GM12878 (cell line): ENCODE results near the gene METAP2. TPM values are rescaled to one million over a fixed set of nuclear protein-coding genes. Genes with fewer than 3 reads are reported as not detected.

Source experiments
- ATAC-seq: fragments of 200-7000 bp; cut with Tn5 transposase; 3 replicates; pipeline ENCODE4 v1.9.1; 2020; ENCODE audit warnings: mild to moderate bottlenecking, moderate library complexity
- BruUV-seq: library from RNA; stranded (reverse); fragments of 400-500 nt; replicated peaks from 2 replicates; lab custom pipeline; 2021; lab: Mats Ljungman, UMichigan
- CTCF ChIA-PET: fragments of 300-600 bp; sonication (Branson Sonifier 250); formaldehyde crosslinking; extraction: SDS; loops from one replicate; lab custom pipeline; 2021; ENCODE audit warnings: inconsistent platforms; lab: Yijun Ruan, JAX
- POLR2A ChIA-PET: fragments of 350-600 bp; formaldehyde crosslinking; extraction: SDS; loops from one replicate; lab custom pipeline; 2021; ENCODE audit warnings: inconsistent platforms; lab: Charles Lee
- RAD21 ChIA-PET: fragments of 300-600 bp; sonication (Branson Sonifier 250); formaldehyde crosslinking; loops from one replicate; lab custom pipeline; 2023; ENCODE audit warnings: antibody characterized with exemption; ENCODE audit not compliant: unreplicated experiment; lab: Charles Lee
- SMC1A ChIA-PET: fragments of 300-600 bp; sonication (Branson Sonifier 250); formaldehyde crosslinking; loops from one replicate; lab custom pipeline; 2023; ENCODE audit not compliant: unreplicated experiment, uncharacterized antibody; lab: Charles Lee
- DNase-seq: peaks from one replicate; pipeline ENCODE4 v3.0.0-alpha.2; 2011; ENCODE audit warnings: low read depth, low spot score
- FAIRE-seq: peaks from 3 replicates; lab custom pipeline; 2011; peaks lifted over from hg19 to GRCh38; lab: Jason Lieb, UNC
- H2AFZ ChIP-seq: 2 replicates; pipeline ENCODE4 v1.6.0; 2011; ENCODE audit warnings: low read depth, low read length, control low read depth; ENCODE audit not compliant: control insufficient read depth
- H3K27ac ChIP-seq: 2 replicates; pipeline ENCODE4 v1.5.1; 2011; ENCODE audit warnings: control low read depth; ENCODE audit not compliant: control insufficient read depth, insufficient read depth
- H3K27me3 ChIP-seq, 2 experiments: replicated peaks in 1 of 2; 2 replicates each; pipeline versions ENCODE4 v1.6.0 to v1.6.1; 2011; ENCODE audit warnings: low read length in 1 of 2; ENCODE audit not compliant: control insufficient read depth in 2 of 2, insufficient read depth in 2 of 2
- H3K36me3 ChIP-seq, 2 experiments: 2 replicates each; pipeline ENCODE4 v1.5.1; 2011; ENCODE audit warnings: low read length in 1 of 2; ENCODE audit not compliant: control insufficient read depth in 2 of 2, insufficient read depth in 2 of 2
- H3K4me1 ChIP-seq: 2 replicates; pipeline ENCODE4 v1.6.1; 2011; ENCODE audit warnings: mild to moderate bottlenecking, low read length, moderate library complexity, mixed read lengths; ENCODE audit not compliant: control insufficient read depth, insufficient read depth
- H3K4me2 ChIP-seq: 2 replicates; pipeline ENCODE4 v1.6.0; 2011; ENCODE audit warnings: control low read depth; ENCODE audit not compliant: control insufficient read depth, insufficient read depth
- H3K4me3 ChIP-seq: fragments of 200-600 bp; sonication (generic); 2 replicates; pipeline ENCODE4 v1.5.1; 2016
- H3K79me2 ChIP-seq: 2 replicates; pipeline ENCODE4 v1.6.0; 2011; ENCODE audit warnings: low read length; ENCODE audit not compliant: control insufficient read depth, insufficient read depth
- H3K9ac ChIP-seq: 2 replicates; pipeline ENCODE4 v1.8.0; 2011; ENCODE audit warnings: low read length, control low read depth, mixed read lengths; ENCODE audit not compliant: control insufficient read depth, insufficient read depth
- H3K9me3 ChIP-seq: replicated peaks from 3 replicates; pipeline ENCODE4 v1.5.1; 2011; ENCODE audit warnings: mild to moderate bottlenecking, low read length; ENCODE audit not compliant: control insufficient read depth, insufficient read depth
- H4K20me1 ChIP-seq: 2 replicates; pipeline ENCODE4 v1.6.0; 2011; ENCODE audit not compliant: control insufficient read depth, insufficient read depth
- CREB1 ChIP-seq: IDR thresholded peaks from 2 replicates; pipeline ENCODE4 v1.6.1; 2012; ENCODE audit warnings: low read depth, mild to moderate bottlenecking, inconsistent platforms
- HCFC1 ChIP-seq: fragments of 150-350 bp; IDR thresholded peaks from 2 replicates; pipeline ENCODE4 v1.6.1; 2014; ENCODE audit warnings: low read length
- MTA2 ChIP-seq: fragments of 450-650 bp; IDR thresholded peaks from 2 replicates; pipeline ENCODE4 v1.6.1; 2016; ENCODE audit warnings: low read depth, mild to moderate bottlenecking, moderate library complexity
- RBBP5 ChIP-seq: fragments of 200-600 bp; sonication (generic); conservative IDR thresholded peaks from 2 replicates; pipeline ENCODE4 v1.6.1; 2016
- RCOR1 ChIP-seq: conservative IDR thresholded peaks from 2 replicates; pipeline ENCODE4 v1.6.1; 2012; ENCODE audit warnings: low read depth, low read length, improper control_type of control experiment
- RFX5 ChIP-seq: IDR thresholded peaks from 2 replicates; pipeline ENCODE4 v1.6.1; 2011; ENCODE audit warnings: low read depth, low read length, improper control_type of control experiment
- SP1 ChIP-seq: IDR thresholded peaks from one replicate; pipeline ENCODE4 v1.6.1; 2011; ENCODE audit warnings: low read depth, low read length
- SPI1 ChIP-seq: IDR thresholded peaks from 2 replicates; pipeline ENCODE4 v1.6.1; 2011; ENCODE audit warnings: low read depth, mild to moderate bottlenecking, low read length, moderate library complexity, borderline replicate concordance; ENCODE audit not compliant: insufficient read depth
- SREBF1 ChIP-seq: IDR thresholded peaks from 2 replicates; pipeline ENCODE4 v1.6.1; 2012; ENCODE audit warnings: mild to moderate bottlenecking, low read length
- SRF ChIP-seq, 2 experiments: IDR thresholded peaks; 2 replicates each; pipeline ENCODE4 v1.6.1; 2011; ENCODE audit warnings: low read depth in 2 of 2, low read length in 2 of 2, mild to moderate bottlenecking in 1 of 2, moderate library complexity in 1 of 2
- TCF7 ChIP-seq: IDR thresholded peaks from 2 replicates; pipeline ENCODE4 v1.6.1; 2014; ENCODE audit warnings: antibody characterized with exemption, borderline replicate concordance
- ZNF24 ChIP-seq: fragments of 450-650 bp; IDR thresholded peaks from 2 replicates; pipeline ENCODE4 v1.6.1; 2017; ENCODE audit warnings: antibody characterized with exemption, mild to moderate bottlenecking
- ZNF274 ChIP-seq: IDR thresholded peaks from one replicate; pipeline ENCODE4 v1.8.0; 2011; ENCODE audit not compliant: insufficient read length, insufficient read depth
- ZNF384 ChIP-seq: IDR thresholded peaks from 2 replicates; pipeline ENCODE4 v1.6.1; 2012; ENCODE audit warnings: low read depth, mild to moderate bottlenecking, low read length, improper control_type of control experiment, borderline replicate concordance
- ZZZ3 ChIP-seq: IDR thresholded peaks from 2 replicates; pipeline ENCODE4 v1.6.1; 2011; ENCODE audit warnings: low read depth; ENCODE audit not compliant: control insufficient read depth, insufficient read length
- WGBS: methylation state at CpG from one replicate; pipeline ENCODE4 v1.1.6; 2016; ENCODE audit warnings: low lambda C conversion rate; ENCODE audit not compliant: insufficient replicate concordance, insufficient coverage; ENCODE audit errors: missing lambda C conversion rate; 5-methylcytosine and 5-hydroxymethylcytosine counted together
- in situ Hi-C: fragments of 300-500 bp; cut with MboI; formaldehyde crosslinking; loops from 9 replicates; pipeline ENCODE4 v1.14.3; 2018; ENCODE audit warnings: mixed read lengths
- intact Hi-C: fragments of 100-400 bp; cut with micrococcal nuclease; formaldehyde crosslinking; loops from one replicate; pipeline ENCODE4 v1.14.2; 2022; ENCODE audit not compliant: unreplicated experiment
- polyA plus RNA-seq, 11 experiments: library from polyadenylated mRNA; depleted of rRNA in 4 of 11; unstranded in 6 of 11; stranded (reverse) in 5 of 11; fragments of >200 nt; fragmentation: Nextera tagmentation in 4 of 11; fragmentation: Illumina TruSeq in 1 of 11; extraction: Ambion mirVana in 4 of 11; extraction: Trizol in 1 of 11; gene quantifications; 1 replicate in 1 of 11; 2 replicates in 10 of 11; pipeline versions ENCODE4 v1.2.1 to v1.2.3, GENCODE V29; 2011 to 2016; ENCODE audit warnings: inconsistent platforms in 2 of 11, missing spikeins in 2 of 11, low read depth in 1 of 11
- total RNA-seq, 4 experiments: library from RNA; depleted of rRNA in 3 of 4; stranded (reverse); fragments of >200 nt in 3 of 4; fragmentation: Illumina TruSeq in 1 of 4; extraction: Trizol in 1 of 4; gene quantifications; 2 replicates each; pipeline versions ENCODE4 v1.2.1 to v1.2.3, GENCODE V29; 2013 to 2021
- TF ChIP-seq, protein P1 (sequence below): IDR thresholded peaks from 2 replicates; pipeline ENCODE4 v1.6.1; 2011; ENCODE audit warnings: mild to moderate bottlenecking, low read depth, low read length, moderate library complexity; ENCODE audit not compliant: insufficient replicate concordance
- TF ChIP-seq, protein P2 (sequence below): IDR thresholded peaks from 2 replicates; pipeline ENCODE4 v1.6.1; 2011; ENCODE audit warnings: borderline replicate concordance, low read depth, mild to moderate bottlenecking, moderate library complexity, mixed read lengths, low read length; ENCODE audit not compliant: insufficient read depth; ENCODE audit errors: extremely low read length

METAP2 gene
- total and polyA plus RNA-seq, 10 of the 15 experiments (the other 5 are each of a cell fraction or from before 2014, with no cell fraction given): 50.7 to 132 (median 73.9) TPM

DNA sequence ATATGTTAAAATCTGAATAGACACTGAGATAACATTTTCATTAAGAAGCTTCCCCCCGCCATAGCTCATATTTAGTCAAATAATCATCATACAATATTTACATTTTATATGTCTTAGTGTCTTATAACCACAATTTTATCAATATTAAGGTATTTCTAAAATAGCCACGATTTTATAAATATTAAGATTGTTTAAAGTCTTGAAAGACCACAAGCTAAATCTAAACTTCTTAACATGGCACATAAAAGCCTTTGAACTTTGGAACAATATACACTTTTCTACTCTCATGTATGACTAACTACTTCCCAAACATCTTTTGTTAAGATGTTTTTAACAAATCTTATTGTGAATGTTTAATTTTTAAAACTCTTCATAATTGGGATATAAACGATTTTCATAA, 70.8 kb downstream of the METAP2 start:
- no peak for FAIRE-seq
- CTCF ChIA-PET: interaction anchor here (1.1 to 2.4 kb wide), 2 partner anchors 10 to 13 kb away, joined by 3 to 8 read pairs; no protein-coding TSS in a partner anchor
- no peak overlapping the region for H2AFZ ChIP-seq

More for the DNA sequence above, 70.8 kb downstream of the METAP2 start:
- intact Hi-C loops: no loop called here
- BruUV-seq: no TSS peak
- Histone ChIP-seq H3K9ac (no peak overlapping the region), H3K9me3 (peaks cover 6% of the 10 kb centered on the region), H3K27me3 (peaks cover 5 to 14% of the 10 kb centered on the region in 2 experiments), H3K27ac (no peak overlapping the region), H3K4me1 (no peaks in the 10 kb centered on the region), H3K4me2 (no peak overlapping the region), H3K79me2 (no peaks in the 10 kb centered on the region), H3K36me3 (no peaks in the 10 kb centered on the region), H4K20me1 (no peaks in the 10 kb centered on the region), H3K4me3 (no peak overlapping the region)
- ATAC-seq: no peak
- DNase-seq: no peak
- no peak for TF ChIP-seq TCF7
- TF ChIP-seq SRF (IDR thresholded peaks at IDR 0.05; ENCODE audit: low read depth in 2 of 2, low read length in 2 of 2): no peak
- no peak for TF ChIP-seq ZZZ3
- no peak for TF ChIP-seq ZNF24
- no peak for TF ChIP-seq ZNF384
- TF ChIP-seq MTA2: no peak
- no peak for TF ChIP-seq CREB1
- TF ChIP-seq RCOR1: no peak
- TF ChIP-seq SPI1: no peak
- TF ChIP-seq, protein P1, sequence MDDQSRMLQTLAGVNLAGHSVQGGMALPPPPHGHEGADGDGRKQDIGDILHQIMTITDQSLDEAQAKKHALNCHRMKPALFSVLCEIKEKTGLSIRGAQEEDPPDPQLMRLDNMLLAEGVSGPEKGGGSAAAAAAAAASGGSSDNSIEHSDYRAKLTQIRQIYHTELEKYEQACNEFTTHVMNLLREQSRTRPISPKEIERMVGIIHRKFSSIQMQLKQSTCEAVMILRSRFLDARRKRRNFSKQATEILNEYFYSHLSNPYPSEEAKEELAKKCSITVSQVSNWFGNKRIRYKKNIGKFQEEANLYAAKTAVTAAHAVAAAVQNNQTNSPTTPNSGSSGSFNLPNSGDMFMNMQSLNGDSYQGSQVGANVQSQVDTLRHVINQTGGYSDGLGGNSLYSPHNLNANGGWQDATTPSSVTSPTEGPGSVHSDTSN: no peak
- TF ChIP-seq HCFC1: no peak
- TF ChIP-seq RFX5: no peak
- TF ChIP-seq ZNF274: no peak
- no peak for TF ChIP-seq RBBP5
- TF ChIP-seq SREBF1: no peak
- TF ChIP-seq, protein P2, sequence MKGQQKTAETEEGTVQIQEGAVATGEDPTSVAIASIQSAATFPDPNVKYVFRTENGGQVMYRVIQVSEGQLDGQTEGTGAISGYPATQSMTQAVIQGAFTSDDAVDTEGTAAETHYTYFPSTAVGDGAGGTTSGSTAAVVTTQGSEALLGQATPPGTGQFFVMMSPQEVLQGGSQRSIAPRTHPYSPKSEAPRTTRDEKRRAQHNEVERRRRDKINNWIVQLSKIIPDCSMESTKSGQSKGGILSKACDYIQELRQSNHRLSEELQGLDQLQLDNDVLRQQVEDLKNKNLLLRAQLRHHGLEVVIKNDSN: no peak
- no peak for TF ChIP-seq SP1
- in situ Hi-C loops: no loop called here
- ChIA-PET SMC1A (interaction anchor here (1.7 kb wide), 1 partner anchor 10 kb away, joined by 10 read pairs; no protein-coding TSS in a partner anchor), POLR2A (no interaction called here), RAD21 (interaction anchor here (1.4 kb wide), 1 partner anchor 10 kb away, joined by 6 read pairs; no protein-coding TSS in a partner anchor)
- WGBS: 0% methylated on average over 3 of the region's 3 CpGs
